Ascending aorta (tissue), 2 donors: ENCODE data around the gene AOAH. TPM values are rescaled to one million over a fixed set of nuclear protein-coding genes. Genes with fewer than 3 reads are reported as not detected.

Source experiments
- DNase-seq, 2 donors: peaks; one replicate each; pipeline ENCODE4 v3.0.0-alpha.2; 2019; ENCODE audit warnings: low spot score in 2 of 2
- H3K27ac ChIP-seq, 2 donors: fragments of 200-600 bp; sonication (generic); one replicate each; pipeline ENCODE4 v1.5.1; 2016 to 2017; ENCODE audit warnings: mild to moderate bottlenecking in 1 of 2
- H3K27me3 ChIP-seq: fragments of 200-600 bp; sonication (generic); one replicate; pipeline ENCODE4 v1.5.1; 2017
- H3K36me3 ChIP-seq, 2 donors: fragments of 200-600 bp; sonication (generic); one replicate each; pipeline ENCODE4 v1.5.1; 2016
- H3K4me1 ChIP-seq, 2 donors: fragments of 200-600 bp; sonication (generic); one replicate each; pipeline ENCODE4 v1.5.1; 2016 to 2017; ENCODE audit warnings: mild to moderate bottlenecking in 1 of 2
- H3K4me3 ChIP-seq, 2 donors: fragments of 200-600 bp; sonication (generic); one replicate each; pipeline ENCODE4 v1.5.1; 2016 to 2017; ENCODE audit warnings: mild to moderate bottlenecking in 1 of 2
- H3K9me3 ChIP-seq, 2 donors: fragments of 200-600 bp; sonication (generic); one replicate each; pipeline ENCODE4 v1.5.1; 2016
- intact Hi-C: fragments of 100-400 bp; cut with DNase I; formaldehyde crosslinking; loops from one replicate; pipeline ENCODE4 v1.15.1; 2023
- total RNA-seq: library from RNA; depleted of rRNA; stranded (reverse); fragments of >200 nt; gene quantifications from one replicate; pipeline ENCODE4 v1.1.0, GENCODE V29; 2016
- TF ChIP-seq, protein P1 (sequence below), 3 experiments: fragments of 200-600 bp in 2 of 3; fragments of 450-650 bp in 1 of 3; sonication (generic) in 2 of 3; IDR thresholded peaks; one replicate each; pipeline ENCODE4 v1.5.1; 2016 to 2019; ENCODE audit warnings: antibody characterized with exemption in 3 of 3, mild to moderate bottlenecking in 1 of 3, moderate library complexity in 1 of 3

AOAH gene
- total RNA-seq, 1 donor from 2014 or later, result 0.75 TPM

DNA sequence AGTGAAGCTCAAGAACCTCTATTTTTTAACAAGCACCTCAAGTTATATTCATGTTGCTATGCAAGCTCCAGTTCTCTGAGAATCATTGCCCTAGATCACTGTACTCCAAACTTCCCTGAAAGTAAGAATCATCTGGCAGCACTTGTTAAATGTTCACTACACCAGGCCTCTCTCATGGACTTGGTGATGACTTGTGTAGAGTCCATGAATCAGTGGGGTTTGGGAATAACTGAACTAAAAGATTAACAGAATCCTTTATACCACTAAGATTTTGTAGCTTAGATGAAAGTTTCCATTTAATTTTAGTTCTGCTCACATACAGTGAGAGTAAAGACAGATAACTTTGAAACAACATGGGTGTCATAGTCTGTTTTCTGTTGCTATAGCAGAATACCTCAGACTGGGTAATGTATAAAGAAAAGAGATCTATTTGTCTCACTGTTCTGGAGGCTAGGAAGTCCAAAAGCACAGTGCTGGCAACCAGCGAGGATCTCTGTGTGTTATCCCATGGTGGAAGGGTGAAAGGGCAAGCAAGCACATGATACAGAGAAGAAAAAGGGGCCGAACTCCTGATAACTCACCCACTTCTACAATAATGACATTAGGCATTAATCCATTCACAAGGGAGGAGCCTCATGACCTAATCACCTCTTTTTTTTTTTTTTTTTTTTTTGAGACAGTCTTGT lies 27.9 kb upstream of the AOAH start:
- DNase-seq, result no peak
- Histone ChIP-seq H3K4me1 (no peaks in the 10 kb centered on the region), H3K36me3 (no peaks in the 10 kb centered on the region), H3K4me3 (no peak overlapping the region), H3K9me3 (no peaks in the 10 kb centered on the region), H3K27ac (no peak overlapping the region), H3K27me3 (no peaks in the 10 kb centered on the region)
- TF ChIP-seq, protein P1, sequence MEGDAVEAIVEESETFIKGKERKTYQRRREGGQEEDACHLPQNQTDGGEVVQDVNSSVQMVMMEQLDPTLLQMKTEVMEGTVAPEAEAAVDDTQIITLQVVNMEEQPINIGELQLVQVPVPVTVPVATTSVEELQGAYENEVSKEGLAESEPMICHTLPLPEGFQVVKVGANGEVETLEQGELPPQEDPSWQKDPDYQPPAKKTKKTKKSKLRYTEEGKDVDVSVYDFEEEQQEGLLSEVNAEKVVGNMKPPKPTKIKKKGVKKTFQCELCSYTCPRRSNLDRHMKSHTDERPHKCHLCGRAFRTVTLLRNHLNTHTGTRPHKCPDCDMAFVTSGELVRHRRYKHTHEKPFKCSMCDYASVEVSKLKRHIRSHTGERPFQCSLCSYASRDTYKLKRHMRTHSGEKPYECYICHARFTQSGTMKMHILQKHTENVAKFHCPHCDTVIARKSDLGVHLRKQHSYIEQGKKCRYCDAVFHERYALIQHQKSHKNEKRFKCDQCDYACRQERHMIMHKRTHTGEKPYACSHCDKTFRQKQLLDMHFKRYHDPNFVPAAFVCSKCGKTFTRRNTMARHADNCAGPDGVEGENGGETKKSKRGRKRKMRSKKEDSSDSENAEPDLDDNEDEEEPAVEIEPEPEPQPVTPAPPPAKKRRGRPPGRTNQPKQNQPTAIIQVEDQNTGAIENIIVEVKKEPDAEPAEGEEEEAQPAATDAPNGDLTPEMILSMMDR (IDR thresholded peaks at IDR 0.05), result no peak
- intact Hi-C loops, result no loop called here

DNA sequence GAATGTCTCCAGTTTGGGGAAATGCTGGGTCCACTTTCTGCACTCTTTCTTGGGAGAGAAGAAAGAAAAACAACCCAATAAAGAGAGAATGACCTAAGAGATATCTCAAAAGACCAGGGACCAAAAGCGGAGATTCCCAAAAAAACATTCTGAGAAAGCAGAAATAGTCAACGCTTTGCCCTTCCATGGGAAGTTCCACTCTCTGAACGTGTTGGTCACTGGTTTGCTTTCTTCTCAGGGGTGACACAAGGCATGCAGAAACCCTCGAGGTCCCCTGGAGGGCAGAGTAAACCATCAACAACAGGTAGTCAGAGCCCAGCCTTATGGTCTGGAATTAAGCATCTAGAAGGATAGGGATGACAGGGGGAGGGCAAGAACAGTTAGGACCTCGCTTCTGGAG lies 26.2 kb upstream of the AOAH start:
- Histone ChIP-seq H3K4me3 (no peak overlapping the region), H3K9me3 (no peaks in the 10 kb centered on the region), H3K27ac (no peak overlapping the region), H3K36me3 (no peaks in the 10 kb centered on the region), H3K4me1 (no peaks in the 10 kb centered on the region), H3K27me3 (no peaks in the 10 kb centered on the region)
- intact Hi-C loops, result no loop called here
- DNase-seq, result no peak
- TF ChIP-seq, protein P1 (IDR thresholded peaks at IDR 0.05), result no peak

DNA sequence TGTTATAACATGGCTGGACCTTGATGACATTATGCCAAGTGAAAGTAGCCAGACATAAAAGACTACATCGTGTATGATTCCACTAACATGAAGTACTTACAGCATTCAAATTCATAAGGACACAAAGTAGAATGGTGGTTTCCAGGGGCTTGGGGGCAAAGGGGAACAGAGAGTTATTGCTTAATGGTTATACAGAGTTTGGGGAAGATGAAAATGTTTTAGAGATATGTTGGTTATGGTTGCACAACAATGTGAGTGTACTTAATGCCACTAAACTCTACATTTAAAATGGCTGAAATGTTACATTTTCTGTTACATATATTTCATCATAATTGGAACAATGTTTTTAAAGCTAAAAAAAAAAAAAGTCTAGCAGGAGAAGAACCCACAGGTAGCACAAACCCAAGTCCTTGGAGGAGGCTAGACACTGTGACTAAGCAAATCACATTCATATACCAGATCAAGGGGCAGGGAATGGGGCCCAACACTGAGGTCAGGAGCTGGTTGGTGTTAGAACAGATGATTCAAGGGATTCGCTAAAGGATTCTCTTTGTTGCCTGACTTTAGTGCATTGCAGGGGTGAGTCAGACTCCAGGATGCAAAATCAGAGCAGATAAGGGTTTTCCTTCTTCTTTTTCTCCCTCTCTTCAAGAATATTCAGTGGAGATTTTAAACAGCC lies 25.1 kb upstream of the AOAH start:
- H3K27ac ChIP-seq, result no peak overlapping the region
- H3K4me3 ChIP-seq, result no peak overlapping the region
- TF ChIP-seq, protein P1 (IDR thresholded peaks at IDR 0.05), result no peak
- H3K9me3 ChIP-seq, result no peaks in the 10 kb centered on the region
- H3K36me3 ChIP-seq, result no peaks in the 10 kb centered on the region
- no peaks in the 10 kb centered on the region for H3K27me3 ChIP-seq
- no peak for DNase-seq
- H3K4me1 ChIP-seq, result no peaks in the 10 kb centered on the region
- intact Hi-C loops, result no loop called here

DNA sequence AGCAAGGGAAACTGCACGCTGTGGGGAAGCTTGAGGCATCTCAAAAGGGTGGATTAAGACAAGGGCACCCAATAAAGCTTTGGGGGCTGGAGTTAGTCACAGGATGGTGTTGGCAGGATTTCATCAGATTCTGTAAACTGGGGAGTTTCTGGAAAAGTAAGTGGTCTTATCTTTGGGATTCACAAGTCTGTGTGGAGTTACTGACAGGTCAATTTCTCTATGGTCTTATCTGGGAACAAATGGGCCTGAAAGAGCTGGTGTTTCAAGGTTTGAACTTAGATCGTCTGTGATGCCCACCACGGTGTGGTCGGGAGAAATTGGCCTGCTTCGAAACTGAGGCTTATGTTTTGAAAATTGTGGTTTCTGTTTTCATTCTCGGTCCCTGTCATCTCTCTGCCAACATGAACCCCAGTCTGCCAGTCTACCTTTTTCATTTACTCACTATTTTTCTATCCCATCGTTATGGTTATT lies 23.8 kb upstream of the AOAH start:
- H3K27me3 ChIP-seq, result no peaks in the 10 kb centered on the region
- intact Hi-C loops, result no loop called here
- H3K4me1 ChIP-seq, result no peaks in the 10 kb centered on the region
- H3K4me3 ChIP-seq, result no peak overlapping the region
- TF ChIP-seq, protein P1 (IDR thresholded peaks at IDR 0.05), result no peak
- no peaks in the 10 kb centered on the region for H3K9me3 ChIP-seq
- H3K36me3 ChIP-seq, result no peaks in the 10 kb centered on the region
- no peak for DNase-seq
- no peak overlapping the region for H3K27ac ChIP-seq

DNA sequence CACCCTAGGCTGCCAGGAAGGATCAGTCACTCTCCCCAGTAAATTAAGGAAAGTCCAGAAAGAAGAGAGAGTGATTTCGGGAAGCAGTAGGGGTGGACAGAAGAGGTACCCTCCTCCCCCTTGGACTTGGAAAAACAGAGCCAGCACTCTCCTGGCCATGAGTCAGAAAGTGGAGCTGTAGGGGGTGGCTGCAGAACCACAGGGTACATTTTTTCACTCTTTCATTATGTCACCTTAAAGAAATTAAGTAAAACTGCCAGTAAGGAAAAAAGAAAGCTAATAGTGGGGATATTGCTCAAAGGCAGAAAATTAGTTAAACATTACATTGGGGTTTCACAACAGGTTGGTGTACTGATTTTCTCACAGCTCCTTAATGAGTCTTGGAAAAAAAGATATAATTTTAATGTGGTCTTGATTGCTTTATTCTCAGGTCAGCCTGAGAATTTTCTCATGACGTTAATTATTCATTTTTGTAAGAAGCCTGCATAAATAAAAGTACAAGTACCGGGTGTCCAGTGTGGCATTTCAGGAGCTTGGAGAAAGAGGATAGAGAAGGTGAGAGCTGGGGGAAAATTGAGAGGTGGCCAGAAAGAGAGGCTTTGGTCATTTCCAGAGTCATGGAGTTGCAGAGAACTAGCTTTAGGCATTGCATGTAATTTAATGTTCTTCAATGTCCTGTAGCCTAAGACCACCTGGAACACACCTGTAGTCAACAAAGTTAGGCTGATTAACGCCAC lies 23.2 kb upstream of the AOAH start:
- TF ChIP-seq, protein P1 (IDR thresholded peaks at IDR 0.05), result no peak
- H3K27ac ChIP-seq, result no peak overlapping the region

More for the DNA sequence above, 23.2 kb upstream of the AOAH start:
- intact Hi-C loops, result no loop called here
- H3K4me3 ChIP-seq, result no peak overlapping the region
- no peaks in the 10 kb centered on the region for H3K4me1 ChIP-seq
- H3K27me3 ChIP-seq, result no peaks in the 10 kb centered on the region
- H3K36me3 ChIP-seq, result no peaks in the 10 kb centered on the region
- no peak for DNase-seq
- H3K9me3 ChIP-seq, result no peaks in the 10 kb centered on the region
